ENCODE results near the gene CTDSPL. TPM values are rescaled to one million over a fixed set of nuclear protein-coding genes. Genes with fewer than 3 reads are reported as not detected.

CTDSPL gene
- total RNA-seq, 1 experiment from 2014 or later, result 16.1 TPM

DNA sequence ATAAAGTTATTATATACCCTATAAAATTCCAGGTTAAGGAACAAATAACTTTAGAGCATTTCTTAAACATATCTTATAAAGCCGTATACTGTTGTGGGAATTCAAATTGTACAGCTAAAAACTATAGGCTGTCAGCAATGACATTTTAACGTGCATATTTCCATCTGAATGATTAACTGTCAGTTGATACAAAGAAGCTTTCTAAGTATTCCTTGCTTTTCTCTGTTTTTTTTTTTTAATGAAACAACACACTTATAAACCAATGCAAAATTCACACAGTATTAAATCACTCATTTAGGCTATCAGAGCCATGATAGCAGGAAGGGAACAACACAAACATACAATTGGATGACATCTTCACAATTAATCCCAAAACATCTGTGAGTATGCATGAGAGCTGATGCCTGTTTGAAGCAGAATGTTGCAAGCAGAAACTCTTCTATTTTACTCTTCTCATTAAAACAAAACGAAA is 61.9 kb downstream of the CTDSPL start:
- no peak for DNase-seq (ENCODE audit: low read depth, low spot score)

DNA sequence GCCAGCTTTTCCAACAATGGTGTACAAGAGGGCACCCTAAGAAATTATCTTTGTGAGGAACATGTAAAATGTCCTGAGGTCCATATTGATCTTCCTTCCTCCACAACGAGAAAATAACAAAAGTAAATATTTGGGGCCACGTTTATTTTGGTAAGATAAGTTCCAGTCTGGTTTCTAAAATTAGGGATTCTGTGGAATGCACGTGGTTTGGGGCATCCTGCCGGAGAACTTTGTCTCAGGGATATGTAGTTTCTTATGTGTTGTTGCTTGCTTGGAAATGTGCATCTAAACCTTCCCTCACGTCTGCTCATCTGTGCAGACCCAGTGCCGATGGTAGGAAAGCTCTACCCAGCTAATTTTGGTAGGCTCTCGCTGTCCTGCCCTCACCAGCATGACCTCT is 62.8 kb downstream of the CTDSPL start:
- DNase-seq (ENCODE audit: low read depth, low spot score), result no peak
- in situ Hi-C loops (cut with HindIII; ENCODE audit: low pct_unique_long_range_greater_than_20kb, low sequenced_read_pairs), result no loop called here

More for the DNA sequence above, 61.9 kb downstream of the CTDSPL start:
- in situ Hi-C loops (cut with HindIII; ENCODE audit: low pct_unique_long_range_greater_than_20kb, low sequenced_read_pairs), result no loop called here

DNA sequence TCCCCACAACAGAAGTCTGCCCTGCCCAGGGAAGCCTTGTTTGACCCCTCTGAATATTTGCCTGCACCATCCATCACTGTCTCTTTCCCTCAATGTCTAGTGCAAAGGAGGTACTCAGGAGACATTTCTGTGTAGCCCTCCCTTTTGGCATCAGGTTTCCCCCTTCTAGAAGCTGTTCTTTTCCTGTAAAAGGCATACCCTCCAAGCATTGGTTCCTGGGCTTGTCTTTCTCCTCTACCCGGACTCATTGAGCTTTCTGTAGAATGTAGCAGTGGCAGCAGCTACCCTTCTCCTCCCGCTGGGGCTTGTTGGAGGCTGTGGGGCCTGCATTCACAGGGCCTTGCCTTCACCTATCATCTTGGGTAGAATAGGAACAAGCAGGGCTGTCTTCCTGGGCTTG is 63.5 kb downstream of the CTDSPL start:
- no peak for DNase-seq (ENCODE audit: low read depth, low spot score)
- in situ Hi-C loops (cut with HindIII; ENCODE audit: low pct_unique_long_range_greater_than_20kb, low sequenced_read_pairs), result no loop called here

DNA sequence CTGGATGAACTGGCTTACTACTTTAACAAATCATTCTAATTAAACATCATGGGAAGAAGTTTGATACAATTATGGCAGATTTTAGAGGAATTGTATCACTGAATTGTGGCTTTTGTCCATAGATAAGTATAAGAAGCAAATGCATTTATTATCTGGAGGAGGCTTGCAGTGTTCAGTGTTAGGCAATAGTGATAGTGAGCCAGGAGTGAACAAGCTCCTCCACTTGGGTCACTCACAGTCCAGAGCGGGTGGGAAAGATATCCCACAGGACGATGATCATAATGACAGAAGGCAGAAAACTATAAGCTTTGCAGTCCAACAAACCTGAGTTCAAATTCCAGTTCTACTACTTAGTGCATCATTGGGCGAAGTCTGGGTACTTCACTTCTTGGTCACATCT is 64.9 kb downstream of the CTDSPL start:
- DNase-seq (ENCODE audit: low read depth, low spot score), result no peak
- in situ Hi-C loops (cut with HindIII; ENCODE audit: low pct_unique_long_range_greater_than_20kb, low sequenced_read_pairs), result no loop called here

DNA sequence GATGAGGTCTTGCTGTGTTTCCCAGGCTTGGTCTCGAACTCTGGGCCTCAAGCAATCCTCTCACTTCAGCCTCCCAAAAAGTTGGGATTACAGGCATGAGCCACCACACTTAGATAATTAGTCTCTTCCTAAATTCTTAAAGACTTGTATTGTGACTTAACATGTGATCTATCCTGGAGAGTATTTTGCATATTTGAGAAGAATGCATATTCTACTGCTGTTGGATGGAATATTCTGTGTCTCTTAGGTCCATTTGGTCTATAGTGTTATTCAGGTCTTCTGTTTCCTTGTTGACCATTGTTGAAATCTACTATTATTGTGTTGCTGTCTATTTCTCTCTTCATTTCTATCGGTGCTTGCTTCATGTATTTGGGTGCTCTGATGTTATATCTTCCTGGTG is 68.8 kb downstream of the CTDSPL start:
- in situ Hi-C loops (cut with HindIII; ENCODE audit: low pct_unique_long_range_greater_than_20kb, low sequenced_read_pairs), result no loop called here
- DNase-seq (ENCODE audit: low read depth, low spot score), result no peak

DNA sequence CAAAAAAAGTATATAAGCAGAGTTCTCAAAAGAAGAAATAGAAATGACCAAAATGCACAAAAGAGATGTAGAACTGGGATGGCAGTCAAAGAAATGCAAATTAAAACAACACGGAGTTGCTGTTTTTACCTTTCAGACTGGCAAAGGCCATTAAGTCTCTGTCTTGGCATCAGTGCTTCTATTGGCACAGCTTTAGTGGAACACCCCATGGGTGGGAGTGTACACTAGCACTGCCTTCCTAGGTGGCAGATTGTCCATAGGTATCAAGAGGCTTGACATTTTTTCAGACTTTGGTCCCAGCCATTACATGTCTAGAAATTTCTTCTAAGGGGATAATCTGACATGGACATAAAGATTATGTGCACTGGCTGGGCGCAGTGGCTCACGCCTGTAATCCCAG is 70.8 kb downstream of the CTDSPL start:
- in situ Hi-C loops (cut with HindIII; ENCODE audit: low pct_unique_long_range_greater_than_20kb, low sequenced_read_pairs), result no loop called here
- no peak for DNase-seq (ENCODE audit: low read depth, low spot score)

DNA sequence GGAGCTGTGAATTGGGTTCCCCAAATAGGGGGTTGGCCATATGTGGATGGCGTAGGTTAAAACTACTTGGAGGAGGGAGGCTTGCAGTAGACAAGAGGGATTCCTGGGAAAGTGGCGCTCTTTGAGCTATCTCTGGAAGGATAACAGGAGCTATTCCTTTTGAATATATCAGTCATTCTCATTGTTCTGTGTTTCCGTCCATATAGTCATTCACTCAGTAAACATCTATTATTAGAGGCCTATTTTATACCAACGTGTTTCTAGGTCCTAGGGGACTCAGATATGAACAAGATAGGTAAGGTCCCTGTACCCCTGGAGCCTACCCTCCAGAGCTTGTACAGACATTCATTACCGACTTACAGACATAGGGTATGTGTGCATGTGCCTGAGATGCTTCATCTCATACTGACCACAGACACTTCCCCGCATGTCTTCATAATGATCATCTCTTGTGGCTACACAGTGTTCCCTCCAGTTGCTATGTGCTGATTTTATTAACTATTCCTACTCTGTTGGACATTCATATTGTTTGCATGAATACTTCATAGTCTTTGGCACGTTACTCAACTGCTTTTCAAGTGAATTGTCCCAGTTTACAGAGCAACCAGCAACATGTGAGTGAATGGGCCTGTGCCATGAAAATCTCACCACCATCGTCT is 73.1 kb downstream of the CTDSPL start:
- DNase-seq (ENCODE audit: low read depth, low spot score), result no peak
- in situ Hi-C loops (cut with HindIII; ENCODE audit: low pct_unique_long_range_greater_than_20kb, low sequenced_read_pairs), result no loop called here

DNA sequence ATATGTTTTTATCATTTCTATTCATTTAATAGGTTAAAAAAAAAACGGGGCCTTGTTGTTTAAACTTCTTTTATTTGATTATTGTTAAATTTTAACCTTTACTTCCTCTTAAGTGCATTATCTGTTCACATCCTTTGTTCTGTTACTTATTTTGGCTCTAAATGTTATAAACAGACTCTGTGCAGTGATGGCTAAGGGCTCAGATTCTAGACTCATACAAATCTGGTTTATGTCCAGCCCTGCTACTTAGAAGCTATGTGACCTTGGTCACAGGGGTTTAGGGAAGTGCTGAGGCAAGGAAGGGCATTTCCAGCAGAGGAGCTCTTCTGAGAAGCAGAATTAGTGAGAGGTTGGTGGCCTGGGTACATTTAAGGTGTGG is 73.6 kb downstream of the CTDSPL start:
- peak; percentile 19 for DNase-seq (ENCODE audit: low read depth, low spot score)
- in situ Hi-C loops (cut with HindIII; ENCODE audit: low pct_unique_long_range_greater_than_20kb, low sequenced_read_pairs), result no loop called here

DNA sequence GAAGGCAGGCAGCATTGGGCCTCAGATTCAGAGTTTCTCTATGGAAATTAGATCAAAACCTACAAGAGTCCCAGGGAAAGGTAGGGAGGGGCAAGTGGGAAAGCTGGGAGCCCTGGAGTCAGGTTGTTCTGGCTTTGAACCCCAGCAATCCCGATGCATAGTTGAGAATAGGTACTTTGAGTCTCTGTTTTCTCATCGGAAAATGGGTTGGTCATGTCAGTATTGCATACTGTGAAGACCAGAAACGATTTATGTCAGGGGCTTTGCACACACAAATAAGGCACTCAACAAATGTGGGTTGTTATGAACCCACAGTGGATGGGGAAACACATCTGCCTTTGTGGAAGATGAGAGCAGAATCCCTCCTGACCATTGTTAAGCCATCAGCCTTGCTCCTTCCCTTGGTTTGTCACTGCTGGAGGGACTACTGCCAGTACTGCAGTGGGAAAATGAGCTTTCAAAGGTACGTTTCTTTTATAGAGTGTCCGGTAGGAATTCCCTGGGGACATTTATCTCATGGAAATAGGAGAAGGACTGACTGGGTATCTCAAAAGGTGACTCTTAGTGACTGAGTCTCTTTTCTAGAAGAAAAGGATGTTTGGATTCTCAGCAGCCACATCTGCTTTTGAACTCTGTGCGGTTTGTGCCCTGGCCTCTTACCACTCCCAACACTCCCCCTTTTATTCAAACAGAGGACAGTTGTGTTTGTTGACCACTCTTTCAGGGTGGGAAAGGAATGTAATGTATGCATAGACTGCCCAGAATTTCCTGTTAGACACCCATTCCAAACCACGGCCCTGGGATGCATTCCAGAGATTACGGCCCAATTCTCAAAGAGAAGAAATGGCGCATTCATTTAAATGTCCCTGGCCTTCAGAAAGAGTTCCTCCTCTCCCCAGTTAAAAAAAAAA is 74.3 kb downstream of the CTDSPL start:
- peak; percentile 97 for DNase-seq (ENCODE audit: low read depth, low spot score)
- in situ Hi-C loops (cut with HindIII; ENCODE audit: low pct_unique_long_range_greater_than_20kb, low sequenced_read_pairs), result no loop called here

DNA sequence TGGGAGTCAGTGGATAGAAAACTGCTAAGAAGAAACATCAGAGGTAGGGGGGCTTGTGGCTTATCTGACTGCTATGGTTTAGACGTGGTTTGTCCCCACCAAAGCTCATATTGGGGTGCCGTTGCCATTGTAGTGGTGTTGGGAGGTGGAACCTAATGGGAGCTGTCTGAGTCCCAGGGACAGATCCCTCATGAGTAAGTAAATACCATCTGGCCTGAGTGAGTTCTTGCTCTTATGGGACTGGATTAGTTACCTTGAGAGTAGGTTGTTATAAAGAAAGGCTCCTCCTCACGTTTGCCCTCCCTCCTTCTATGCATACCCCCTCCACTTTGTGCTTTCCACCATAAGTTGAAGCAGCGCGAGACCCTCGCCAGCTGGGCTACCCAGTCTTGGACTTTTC is 75.5 kb downstream of the CTDSPL start:
- DNase-seq (ENCODE audit: low read depth, low spot score), result no peak
- in situ Hi-C loops (cut with HindIII; ENCODE audit: low pct_unique_long_range_greater_than_20kb, low sequenced_read_pairs), result no loop called here

DNA sequence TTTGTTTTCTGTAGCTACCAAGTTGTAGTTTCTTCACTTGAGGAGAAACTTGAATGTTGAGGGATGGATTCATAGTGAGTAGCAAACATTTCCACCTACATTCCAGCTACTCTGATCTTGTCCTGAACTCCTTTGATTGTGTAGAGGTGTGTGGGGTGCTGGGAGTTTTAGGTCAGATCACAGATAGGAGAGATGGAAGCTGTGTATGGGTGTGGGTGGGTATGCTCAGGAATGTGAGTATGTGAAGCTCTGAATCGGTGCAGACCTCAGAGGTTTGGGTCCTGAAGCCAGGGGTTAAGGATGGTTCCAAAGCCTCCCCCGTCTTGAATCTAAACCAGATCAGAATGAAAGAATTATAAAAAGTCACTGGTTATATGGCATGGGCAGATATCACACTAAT is 76.3 kb downstream of the CTDSPL start:
- no peak for DNase-seq (ENCODE audit: low read depth, low spot score)
- in situ Hi-C loops (cut with HindIII; ENCODE audit: low pct_unique_long_range_greater_than_20kb, low sequenced_read_pairs), result no loop called here

DNA sequence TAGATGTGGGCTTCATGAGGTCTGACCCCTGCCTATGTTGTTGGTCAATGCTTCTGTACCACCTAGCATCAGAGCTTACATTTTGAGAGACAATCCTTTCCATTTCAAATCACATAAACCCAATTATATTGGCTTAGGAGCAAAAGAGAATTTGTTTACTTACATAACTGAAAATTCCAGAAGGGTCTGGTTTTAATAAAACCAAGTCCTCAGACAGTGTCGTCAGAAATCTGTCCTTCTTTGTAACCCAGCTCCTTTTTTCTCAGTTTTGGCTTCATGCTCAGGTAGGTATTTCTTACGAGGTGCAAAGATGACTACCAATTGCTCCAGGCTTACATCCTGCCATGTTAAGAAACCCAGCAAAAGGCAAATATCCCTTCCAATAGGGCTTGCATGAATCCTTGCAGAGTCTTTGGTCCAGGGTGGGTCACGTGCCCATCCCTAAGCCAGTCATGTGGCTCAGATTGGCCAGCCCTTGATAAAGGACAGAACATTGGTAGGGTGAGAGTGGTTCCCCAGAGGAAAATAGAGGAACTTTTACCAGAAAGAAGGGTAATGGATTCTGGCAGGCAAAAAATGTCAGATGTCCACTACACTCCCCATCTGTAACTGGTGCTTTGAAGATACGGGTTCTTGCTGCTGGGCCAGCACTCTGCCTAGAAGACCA is 78.7 kb downstream of the CTDSPL start:
- in situ Hi-C loops (cut with HindIII; ENCODE audit: low pct_unique_long_range_greater_than_20kb, low sequenced_read_pairs), result no loop called here
- peak; percentile 21 for DNase-seq (ENCODE audit: low read depth, low spot score)

DNA sequence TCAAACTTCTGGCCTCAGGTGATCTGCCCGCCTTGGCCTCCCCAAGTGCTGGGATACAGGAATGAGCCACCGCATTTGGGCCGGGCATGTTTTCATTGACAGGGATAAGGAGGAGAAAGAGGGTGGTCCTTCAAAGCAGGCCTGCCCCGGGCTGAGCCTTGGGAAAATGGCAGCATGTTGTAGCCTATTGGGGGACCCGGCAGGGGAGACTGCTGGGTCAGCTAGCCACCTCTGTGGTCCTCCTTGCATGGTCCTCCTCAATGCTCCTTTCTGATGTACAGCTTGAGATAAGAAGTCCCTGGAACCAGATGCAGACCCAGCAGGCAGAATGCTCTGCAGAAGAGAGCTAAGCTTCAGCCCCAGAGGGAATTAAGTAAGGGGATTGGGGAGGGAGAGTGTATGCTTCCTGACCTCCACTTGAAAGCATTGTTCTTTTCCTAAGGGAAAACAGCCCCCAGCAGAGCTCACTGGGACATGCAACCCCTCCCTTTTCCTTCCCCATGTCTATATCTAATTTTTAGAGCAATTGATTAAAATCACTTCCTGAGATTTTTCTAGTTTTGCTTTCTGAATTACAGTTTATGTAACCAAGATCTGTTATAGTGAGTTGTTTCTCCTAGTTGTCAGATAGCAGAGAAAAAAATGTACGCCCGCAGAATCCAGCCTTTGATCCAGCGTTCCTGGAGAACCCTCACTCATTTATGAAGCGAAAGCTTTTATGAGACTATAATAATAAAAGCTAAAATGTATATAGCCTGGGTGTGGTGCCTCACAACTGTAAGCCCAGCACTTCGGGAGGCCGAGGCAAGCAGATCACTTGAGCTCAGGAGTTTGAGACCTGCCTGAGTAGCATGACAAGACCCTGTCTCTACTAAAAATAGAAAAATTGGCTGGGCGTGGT is 80.2 kb downstream of the CTDSPL start:
- no peak for DNase-seq (ENCODE audit: low read depth, low spot score)
- in situ Hi-C loops (cut with HindIII; ENCODE audit: low pct_unique_long_range_greater_than_20kb, low sequenced_read_pairs), result no loop called here

DNA sequence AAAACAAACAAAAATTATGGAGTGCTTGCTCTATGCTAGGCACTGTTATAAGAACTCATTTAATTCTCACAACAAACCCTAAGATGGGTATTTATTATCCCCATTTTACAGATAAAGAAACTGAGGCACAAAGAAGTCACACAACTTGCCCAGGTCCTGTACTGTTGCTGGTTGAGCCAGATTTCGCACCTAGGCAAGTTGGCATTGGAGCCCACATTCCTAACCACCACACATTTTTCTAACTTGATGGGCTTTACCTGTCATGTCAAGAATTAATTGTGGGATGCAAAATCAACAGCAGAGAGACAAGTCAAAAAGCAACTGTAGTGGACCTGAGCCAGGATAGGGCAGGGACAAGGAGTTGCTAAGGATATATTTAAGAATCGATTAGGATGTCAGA is 81.0 kb downstream of the CTDSPL start:
- in situ Hi-C loops (cut with HindIII; ENCODE audit: low pct_unique_long_range_greater_than_20kb, low sequenced_read_pairs), result no loop called here
- DNase-seq (ENCODE audit: low read depth, low spot score), result no peak

DNA sequence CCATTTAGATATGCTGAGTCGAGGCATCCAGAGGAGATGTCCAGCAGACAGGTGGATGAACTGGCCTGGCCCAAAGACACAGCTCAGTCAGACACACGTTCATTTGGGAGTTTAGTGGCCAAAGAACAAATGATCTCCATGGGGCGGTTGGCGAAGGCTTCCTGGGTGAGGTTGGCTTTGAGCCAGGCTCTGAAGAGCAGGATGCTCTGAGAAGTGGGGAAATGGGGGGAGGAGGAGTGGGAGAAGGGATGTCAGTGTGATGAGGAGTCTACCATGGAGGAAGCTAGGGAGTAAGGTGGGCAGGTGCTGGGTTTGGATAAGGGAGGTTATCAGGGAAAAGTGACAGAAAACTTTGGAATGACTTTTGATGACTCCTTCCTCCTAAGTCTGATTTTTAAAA is 81.4 kb downstream of the CTDSPL start:
- DNase-seq (ENCODE audit: low read depth, low spot score), result no peak
- in situ Hi-C loops (cut with HindIII; ENCODE audit: low pct_unique_long_range_greater_than_20kb, low sequenced_read_pairs), result no loop called here

DNA sequence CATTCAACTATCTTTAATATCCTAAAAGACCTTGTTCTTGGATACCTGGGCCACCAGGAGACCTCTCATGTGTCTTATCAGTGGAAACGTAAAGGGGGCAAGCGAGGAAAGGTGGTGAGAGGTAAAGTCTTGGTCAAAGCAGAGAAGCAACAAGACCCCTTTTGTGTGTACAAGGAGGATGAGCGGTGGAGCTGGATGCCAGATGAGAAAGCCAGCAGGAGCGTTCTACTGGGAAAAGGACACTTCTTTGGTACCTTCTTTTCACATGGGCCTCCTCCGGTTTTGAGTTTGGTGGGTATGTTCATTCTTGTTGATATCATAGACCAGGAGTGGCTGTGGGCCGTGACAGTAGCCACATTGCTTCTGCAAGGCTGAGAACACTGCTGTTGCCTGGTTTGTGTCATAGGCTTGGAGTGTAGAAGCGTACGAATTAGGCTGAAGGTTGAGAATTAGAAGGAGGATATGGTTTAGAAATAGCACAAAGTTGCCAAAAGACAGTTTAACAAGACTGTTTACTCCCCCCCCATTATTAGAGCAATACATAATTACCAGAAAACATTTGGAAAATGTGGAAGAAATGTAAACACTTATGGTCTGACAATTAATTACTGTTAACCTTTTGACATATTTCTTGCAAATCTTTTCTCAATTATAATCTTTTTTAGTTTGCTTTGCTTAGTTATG is 82.1 kb downstream of the CTDSPL start:
- in situ Hi-C loops (cut with HindIII; ENCODE audit: low pct_unique_long_range_greater_than_20kb, low sequenced_read_pairs), result no loop called here
- no peak for DNase-seq (ENCODE audit: low read depth, low spot score)

DNA sequence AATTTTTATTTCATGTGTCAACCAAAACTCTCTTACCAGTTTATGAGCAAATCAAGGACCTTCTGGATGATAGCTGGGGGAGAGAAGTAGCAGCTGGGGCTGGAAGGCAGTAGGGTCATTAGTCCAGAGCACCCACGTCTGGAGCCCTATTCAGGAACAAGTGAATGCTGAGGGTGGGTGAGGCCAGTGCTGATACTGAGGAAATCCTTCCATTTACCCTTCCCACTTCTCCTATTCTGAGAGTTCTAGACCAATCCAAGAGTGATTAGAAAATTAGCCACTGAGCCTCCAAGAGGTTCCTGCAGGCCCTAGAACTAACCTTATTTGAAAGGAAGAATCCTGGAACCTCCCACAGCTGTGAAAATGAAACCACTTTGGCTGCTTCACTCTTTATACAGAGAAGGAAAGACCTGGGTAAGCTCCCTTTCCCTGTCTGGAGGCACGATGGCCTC is 82.7 kb downstream of the CTDSPL start:
- in situ Hi-C loops (cut with HindIII; ENCODE audit: low pct_unique_long_range_greater_than_20kb, low sequenced_read_pairs), result no loop called here
- DNase-seq (ENCODE audit: low read depth, low spot score), result no peak

All from SK-MEL-5 (cell line).